ENCODE measurements around the gene RPL15.
A peak's percentile ranks its signal among the peaks of the same experiment; 100 is the strongest.

The RPL15 gene

DNA sequence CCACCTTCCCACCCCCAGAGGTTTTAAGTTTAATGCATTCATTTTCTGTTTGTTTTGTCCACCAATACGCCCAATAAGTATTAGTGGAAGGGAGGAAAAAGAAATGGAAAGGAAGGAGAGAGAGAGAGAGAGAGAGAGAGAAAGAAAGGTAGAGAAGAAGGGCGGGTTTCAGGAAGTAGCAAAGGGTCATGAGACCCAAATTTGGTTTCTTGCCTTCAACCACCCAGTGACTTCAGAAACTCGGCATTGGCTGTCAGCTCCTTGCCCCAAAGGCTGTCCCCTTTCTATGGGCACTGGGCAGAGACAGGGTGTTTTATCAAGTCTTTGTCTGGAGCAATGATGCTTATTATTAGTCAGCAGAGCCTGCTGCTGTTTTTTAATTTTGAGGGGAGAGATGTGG, 14.7 kb downstream of the RPL15 start:
- no peak for DNase-seq (ENCODE audit: low read depth)

GRCh38 chr3:23932571-23932970, 15.6 kb downstream of the RPL15 start:
- no peak for DNase-seq (ENCODE audit: low read depth)

DNA sequence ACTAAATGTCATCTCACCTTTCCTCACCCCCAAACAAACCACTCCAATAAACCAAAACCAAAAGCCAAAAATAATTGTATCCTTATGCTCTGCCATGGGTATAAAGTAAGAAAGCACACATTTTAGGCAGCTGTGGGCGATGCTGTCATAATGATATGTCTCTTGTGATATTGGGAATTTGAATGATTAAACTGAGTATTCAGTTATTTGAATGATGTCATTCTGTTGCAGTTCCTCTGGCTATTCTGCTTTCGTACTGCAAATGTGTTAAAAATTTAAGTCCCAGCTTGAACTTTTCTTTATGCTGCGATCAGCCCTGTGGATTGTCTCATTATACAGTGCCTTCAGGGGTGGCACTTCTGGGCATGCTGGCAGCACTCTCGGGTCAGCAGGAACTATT, 17.3 kb downstream of the RPL15 start:
- no peak for DNase-seq (ENCODE audit: low read depth)

DNA sequence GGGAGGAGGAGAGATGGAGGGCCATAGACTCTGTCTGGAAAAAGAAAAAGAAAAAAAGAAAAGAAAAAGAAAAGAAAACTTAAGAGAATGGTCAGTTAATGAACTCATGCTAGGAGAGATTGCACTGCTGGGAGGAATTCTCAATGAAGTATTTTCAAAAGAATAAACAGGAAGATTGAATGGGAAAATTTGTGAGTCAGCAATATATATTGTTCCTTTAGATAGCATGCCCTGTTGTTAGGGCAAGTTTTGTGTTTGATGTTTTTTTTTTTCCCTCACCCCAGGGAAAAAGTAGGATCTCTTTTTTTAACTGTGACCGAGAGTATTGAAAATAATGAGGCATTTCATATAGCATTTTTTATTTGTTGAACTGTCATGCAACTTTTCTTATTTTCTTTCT, 20.4 kb downstream of the RPL15 start:
- no peak for DNase-seq (ENCODE audit: low read depth)

DNA sequence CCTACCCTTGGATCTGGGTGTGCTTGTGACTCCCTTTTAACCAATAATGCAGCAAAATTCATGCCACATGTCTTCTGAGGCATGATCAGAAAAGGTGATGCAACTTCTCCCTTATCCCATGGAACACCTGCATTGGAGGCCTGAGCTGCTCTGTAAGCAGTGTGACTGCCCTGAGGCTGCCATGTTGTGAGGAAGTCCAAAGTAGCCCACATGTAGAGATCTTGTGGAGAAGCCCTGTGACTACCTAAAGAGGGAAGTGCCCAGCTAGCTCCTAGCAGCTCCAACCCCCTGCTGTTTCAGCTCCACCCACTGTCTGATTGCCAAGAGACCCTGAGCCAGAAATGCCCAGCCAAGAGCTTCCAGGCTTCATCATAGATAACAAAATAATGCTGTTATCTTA, 21.8 kb downstream of the RPL15 start:
- no peak for DNase-seq (ENCODE audit: low read depth)

- DNase-seq (ENCODE audit: low read depth): no peak
Measured at GRCh38 chr3:23940775-23941174, 23.8 kb downstream of the RPL15 start.

DNA sequence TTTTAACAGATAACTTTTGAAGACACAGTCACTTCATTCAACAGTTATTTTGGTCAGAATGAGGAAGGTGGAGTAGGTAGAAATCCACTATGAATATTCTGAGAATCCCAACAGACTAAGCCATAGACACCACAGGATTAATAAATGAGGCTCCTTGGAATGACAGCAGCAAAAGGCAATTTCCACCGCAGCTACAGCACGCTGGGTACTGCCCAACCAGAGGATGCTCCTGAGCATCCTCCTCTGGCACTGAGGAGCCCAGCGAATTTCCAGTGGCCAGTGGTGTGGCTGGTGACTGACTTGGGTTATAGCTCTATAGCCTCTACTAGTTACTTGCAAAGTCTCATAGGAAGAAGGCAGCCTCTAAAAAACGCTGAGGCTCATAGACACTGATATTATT, 24.5 kb downstream of the RPL15 start:
- DNase-seq (ENCODE audit: low read depth): no peak

GRCh38 chr3:23942546-23942945, 25.6 kb downstream of the RPL15 start:
- no peak for DNase-seq (ENCODE audit: low read depth)

GRCh38 chr3:23944007-23944783, 27.3 kb downstream of the RPL15 start:
- no peak for DNase-seq (ENCODE audit: low read depth)

GRCh38 chr3:23944861-23945662, 28.1 kb downstream of the RPL15 start, which contains the start of gene NR1D2:
Gene NR1D2, plus strand, starts transcription at chr3:23945286. Its CDS starts 293 bp downstream, at chr3:23945579.
- peak; percentile 82 for DNase-seq (ENCODE audit: low read depth)

GRCh38 chr3:23945663-23945912, 28.7 kb downstream of the RPL15 start:
- DNase-seq (ENCODE audit: low read depth): no peak

DNA sequence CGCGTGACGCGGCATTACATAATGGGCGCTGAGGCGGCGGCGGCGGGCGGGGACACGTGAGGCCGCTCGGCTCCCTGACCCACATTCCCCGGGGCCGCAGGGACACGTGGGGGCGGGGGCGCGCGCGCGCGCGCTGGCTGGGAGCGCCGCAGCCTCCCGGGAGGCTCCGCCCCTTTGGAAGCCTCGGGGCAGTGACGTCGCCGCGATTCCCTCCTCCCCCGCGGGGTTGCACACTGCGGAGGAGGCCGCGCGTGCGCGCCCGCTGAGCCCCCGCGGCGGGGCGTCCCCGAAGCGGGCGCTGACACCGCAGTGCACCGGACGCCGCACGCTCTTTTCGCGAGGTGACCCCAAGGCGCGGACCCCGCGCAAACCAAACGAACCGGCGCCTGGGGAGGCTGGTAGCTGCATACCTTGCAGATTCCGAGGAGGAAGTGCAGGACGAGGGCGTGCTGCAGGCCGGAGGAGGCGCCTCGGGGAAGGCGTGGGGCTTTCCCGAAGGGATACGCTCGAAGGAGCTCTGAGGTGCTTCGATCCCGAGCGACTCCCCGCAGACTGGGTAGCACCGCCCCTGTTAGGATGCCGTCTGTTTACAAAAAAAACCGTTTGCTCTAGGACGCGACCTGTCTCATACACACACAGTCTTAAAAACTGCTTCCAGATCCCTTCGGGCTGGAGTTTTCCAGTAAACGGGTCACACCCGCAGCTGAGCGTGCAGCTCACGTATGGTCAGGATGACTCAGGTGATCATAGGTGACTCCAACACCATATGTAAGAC, 29.2 kb downstream of the RPL15 start:
- peak; percentile 95 for DNase-seq (ENCODE audit: low read depth)

- DNase-seq (ENCODE audit: low read depth): peak; percentile 67
Measured at GRCh38 chr3:23948761-23949160, 31.8 kb downstream of the RPL15 start.

GRCh38 chr3:23949784-23950183, 32.9 kb downstream of the RPL15 start:
- DNase-seq (ENCODE audit: low read depth): no peak

DNA sequence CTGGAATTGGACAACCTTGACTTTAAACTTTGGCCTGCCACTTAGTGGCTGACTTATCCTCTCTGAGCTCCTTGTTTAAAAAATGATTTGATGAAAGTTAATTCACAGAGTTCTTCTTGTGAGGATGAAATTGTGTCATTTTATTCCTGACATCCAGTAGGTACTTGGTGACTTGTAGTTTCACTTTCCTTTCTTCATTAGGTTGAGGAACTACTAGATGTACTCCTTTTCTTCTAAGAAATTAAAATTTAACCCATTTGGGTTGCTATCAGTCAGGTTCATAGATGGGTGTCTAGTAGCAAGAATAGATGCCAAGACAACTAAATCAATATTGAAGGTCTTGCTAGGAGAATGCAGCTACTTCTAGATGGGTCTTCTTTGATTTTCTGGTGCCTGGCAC, 33.4 kb downstream of the RPL15 start:
- DNase-seq (ENCODE audit: low read depth): no peak

DNA sequence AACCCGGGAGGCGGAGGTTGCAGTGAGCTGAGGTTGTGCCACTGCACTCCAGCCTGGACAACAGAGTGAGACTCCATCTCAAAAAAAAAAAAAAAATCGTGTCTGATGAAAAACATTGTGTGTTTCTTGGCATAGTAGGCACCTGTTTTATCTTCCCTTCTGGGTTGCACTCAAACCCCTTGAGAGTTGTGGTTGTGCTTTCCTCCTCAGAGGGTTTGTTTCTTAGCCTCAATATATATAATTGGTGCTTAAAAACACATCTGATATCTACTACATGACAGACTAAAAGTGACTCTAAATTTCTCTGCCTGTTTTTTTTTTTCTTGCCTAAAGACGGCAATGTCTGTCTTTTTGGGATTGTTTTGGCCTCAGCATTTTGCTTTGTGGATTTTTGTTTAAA, 35.7 kb downstream of the RPL15 start:
- DNase-seq (ENCODE audit: low read depth): no peak

DNA sequence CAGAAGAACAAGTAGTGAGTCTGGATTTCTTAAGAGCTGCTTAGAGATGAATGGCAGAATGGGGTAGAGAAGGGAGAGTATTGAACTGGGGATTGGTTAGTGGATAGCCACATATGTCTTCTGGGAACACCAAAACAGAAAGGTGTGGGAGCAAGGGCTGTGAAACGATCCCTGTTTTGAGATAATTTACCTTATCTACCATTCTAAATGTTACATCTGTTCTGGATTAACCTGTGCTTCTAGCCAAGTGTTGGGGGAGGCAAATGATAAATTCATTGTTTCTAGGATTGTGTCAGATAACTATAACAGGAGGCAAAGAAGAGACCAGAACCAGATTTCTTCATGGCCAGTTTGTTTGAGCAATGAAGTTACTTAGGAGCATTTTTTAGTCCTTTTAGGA, 36.6 kb downstream of the RPL15 start:
- no peak for DNase-seq (ENCODE audit: low read depth)

DNA sequence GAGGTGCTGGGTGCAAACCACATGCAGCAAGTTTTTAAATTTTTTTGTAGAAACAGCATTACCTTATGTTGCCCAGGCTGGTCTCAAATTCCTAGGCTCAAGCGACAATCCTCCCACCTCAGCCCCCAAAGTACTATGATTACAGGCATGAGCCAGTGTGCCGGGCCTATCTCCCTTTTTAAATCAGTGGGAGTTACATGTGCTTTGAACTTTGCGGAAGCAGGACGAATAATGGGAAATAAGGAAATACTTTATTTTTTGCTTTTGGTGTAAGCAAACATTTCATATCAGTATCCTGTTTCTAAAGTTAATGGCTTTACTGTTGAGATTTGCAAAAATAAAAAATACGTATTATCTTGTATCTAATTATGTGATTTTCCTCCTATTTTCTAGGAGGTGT, 37.2 kb downstream of the RPL15 start:
- no peak for DNase-seq (ENCODE audit: low read depth)

DNA sequence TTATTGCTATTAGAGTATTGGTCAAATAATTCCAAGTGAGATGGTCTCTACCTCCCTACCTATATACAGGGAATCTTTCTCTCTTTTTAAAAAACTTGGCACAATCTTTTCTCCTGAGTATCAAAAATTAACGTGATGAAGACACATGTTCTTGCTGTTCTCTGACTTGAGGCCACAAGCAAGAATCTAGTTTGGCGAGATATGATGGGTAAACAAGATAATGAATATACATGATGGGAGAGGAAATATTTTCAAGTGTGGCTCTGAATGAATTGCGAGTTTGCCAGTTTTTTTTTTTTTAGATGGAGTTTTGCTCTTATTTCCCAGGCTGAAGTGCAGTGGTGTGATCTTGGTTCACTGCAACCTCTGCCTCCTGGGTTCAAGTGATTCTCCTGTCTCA, 39.8 kb downstream of the RPL15 start:
- DNase-seq (ENCODE audit: low read depth): no peak

GRCh38 chr3:23959135-23959900, 42.4 kb downstream of the RPL15 start:
- DNase-seq (ENCODE audit: low read depth): peak; percentile 94

GRCh38 chr3:23960649-23961048, 43.7 kb downstream of the RPL15 start:
- DNase-seq (ENCODE audit: low read depth): no peak

DNA sequence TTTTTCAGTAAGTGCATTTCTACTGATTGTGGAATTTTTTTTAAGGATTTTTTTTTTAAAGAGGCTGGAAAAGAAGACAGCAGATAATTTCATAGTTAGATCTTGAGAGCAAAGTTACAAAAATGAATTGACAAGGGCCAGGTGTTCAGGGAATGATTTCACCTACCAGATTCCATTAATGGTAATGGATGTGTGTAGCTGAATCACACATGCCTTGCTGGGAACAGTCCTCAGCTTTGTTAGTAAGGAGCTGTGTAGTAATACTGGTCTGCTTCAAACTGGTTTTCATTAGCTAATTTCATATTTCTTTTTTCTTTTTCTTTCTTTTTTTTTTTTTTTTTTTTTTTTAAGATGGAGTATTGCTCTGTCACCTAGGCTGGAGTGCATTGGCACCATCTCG, 44.1 kb downstream of the RPL15 start:
- DNase-seq (ENCODE audit: low read depth): peak; percentile 31
